Measurements from ENCODE around the gene TRAK1.

The TRAK1 gene

DNA sequence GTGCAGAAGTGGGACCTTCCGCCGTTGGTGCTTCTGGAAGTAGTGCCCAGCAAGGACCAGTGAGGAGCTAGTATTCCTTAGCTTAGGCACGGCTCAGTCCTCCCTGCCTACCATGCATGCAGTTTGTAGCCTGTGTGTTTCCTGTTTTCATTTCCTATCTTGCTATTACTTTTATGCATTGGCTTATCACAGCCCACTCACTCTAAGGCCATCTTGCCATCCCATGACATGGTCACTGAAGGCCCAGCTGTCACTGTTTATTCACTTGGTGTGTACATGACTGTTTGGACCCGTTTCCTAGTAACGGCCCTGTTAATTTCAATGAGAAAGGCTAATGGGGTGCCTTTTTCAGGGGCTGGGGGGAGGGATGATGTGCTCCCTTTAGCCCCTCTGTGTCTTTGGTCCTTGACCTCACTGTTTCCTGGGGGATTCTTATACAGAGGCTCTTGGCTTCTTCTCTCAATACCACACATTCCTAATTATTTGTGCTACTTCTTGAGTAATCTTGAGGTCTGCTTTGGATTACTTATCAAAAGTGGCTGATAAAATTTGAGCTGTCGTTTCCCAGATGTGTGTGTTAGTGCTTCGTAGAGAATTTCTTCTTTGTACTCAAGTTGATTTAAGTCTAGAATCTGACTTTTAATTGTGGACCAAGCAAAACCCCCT, 24.5 kb upstream of the TRAK1 start:
- Histone ChIP-seq H3K27me3 (ENCODE audit: control insufficient read depth in 2 of 2, insufficient read depth in 2 of 2, low read length in 2 of 2) (no peaks in the 10 kb centered on the region), H3K4me1 (ENCODE audit: control insufficient read depth in 2 of 2, insufficient read depth in 2 of 2, low read length in 2 of 2) (peaks cover 22 to 47% of the 10 kb centered on the region in 2 donors), H3K27ac (ENCODE audit: low read depth in 2 of 2, low read length in 2 of 2) (peak overlapping the region; percentile 62 to 69), H3K9me3 (ENCODE audit: control insufficient read depth in 2 of 2, low read length in 2 of 2) (no peaks in the 10 kb centered on the region), H3K4me3 (ENCODE audit: low read length in 2 of 2) (peak overlapping the region in 1 of 2 donors; percentile 5), H3K9ac (ENCODE audit: low read depth in 1 of 2, low read length in 2 of 2) (no peak overlapping the region), H3K36me3 (ENCODE audit: control insufficient read depth in 2 of 2, insufficient read depth in 2 of 2, low read length in 2 of 2) (no peaks in the 10 kb centered on the region)

DNA sequence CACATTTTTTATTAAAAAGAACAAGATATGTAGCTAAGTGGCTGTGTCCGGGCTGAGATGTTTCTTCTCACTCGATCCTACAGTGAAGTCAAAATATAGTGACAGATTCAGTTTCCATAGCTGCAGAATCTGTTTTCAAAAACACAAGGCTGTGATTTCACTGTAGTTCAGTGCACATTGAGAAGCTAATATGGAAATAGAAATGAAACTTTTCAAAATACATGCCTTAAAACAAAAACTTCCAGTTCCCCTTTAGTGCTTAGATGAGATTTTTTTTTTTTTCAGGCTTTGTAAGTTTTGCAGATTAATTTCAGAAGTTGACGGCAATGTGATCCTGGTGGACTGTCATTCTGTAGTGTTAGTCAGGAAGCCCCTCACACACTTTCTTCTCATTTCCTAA, 23.8 kb upstream of the TRAK1 start:
- Histone ChIP-seq H3K9me3 (ENCODE audit: control insufficient read depth in 2 of 2, low read length in 2 of 2) (no peaks in the 10 kb centered on the region), H3K27ac (ENCODE audit: low read depth in 2 of 2, low read length in 2 of 2) (peak overlapping the region; percentile 62 to 69), H3K4me1 (ENCODE audit: control insufficient read depth in 2 of 2, insufficient read depth in 2 of 2, low read length in 2 of 2) (peaks cover 25 to 49% of the 10 kb centered on the region in 2 donors), H3K27me3 (ENCODE audit: control insufficient read depth in 2 of 2, insufficient read depth in 2 of 2, low read length in 2 of 2) (no peaks in the 10 kb centered on the region), H3K36me3 (ENCODE audit: control insufficient read depth in 2 of 2, insufficient read depth in 2 of 2, low read length in 2 of 2) (no peaks in the 10 kb centered on the region), H3K4me3 (ENCODE audit: low read length in 2 of 2) (peak overlapping the region in 1 of 2 donors; percentile 13), H3K9ac (ENCODE audit: low read depth in 1 of 2, low read length in 2 of 2) (no peak overlapping the region)

- H3K4me1 ChIP-seq (ENCODE audit: control insufficient read depth in 2 of 2, insufficient read depth in 2 of 2, low read length in 2 of 2) = peaks cover 37 to 53% of the 10 kb centered on the region in 2 donors
Measured at GRCh38 chr3:42068303-42069088, 22.7 kb upstream of the TRAK1 start.

DNA sequence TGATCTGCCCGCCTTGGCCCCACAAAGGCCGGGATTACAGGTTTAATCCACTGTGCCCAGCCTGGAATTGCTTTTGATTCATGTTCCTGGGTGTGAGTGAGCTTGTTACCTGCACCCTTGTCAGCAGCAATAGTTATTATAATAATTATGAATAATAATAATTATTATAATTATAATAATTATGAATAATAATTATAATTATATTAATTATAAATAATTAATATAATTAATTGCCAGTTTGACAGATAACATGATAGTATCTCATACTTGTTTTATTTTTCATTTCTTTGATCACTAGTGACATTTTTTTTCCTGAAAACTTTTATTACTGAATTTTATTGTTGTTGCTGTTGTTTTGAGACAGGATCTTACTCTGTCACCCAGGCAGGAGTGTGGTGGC, 21.1 kb upstream of the TRAK1 start:
- peak overlapping the region; percentile 84 to 96 for H3K27ac ChIP-seq (ENCODE audit: low read depth in 2 of 2, low read length in 2 of 2)
- no peaks in the 10 kb centered on the region for H3K9me3 ChIP-seq (ENCODE audit: control insufficient read depth in 2 of 2, low read length in 2 of 2)

More at GRCh38 chr3:42068303-42069088, 22.7 kb upstream of the TRAK1 start:
- Histone ChIP-seq H3K4me3 (ENCODE audit: low read length in 2 of 2) (no peak overlapping the region), H3K9ac (ENCODE audit: low read depth in 1 of 2, low read length in 2 of 2) (no peak overlapping the region), H3K27ac (ENCODE audit: low read depth in 2 of 2, low read length in 2 of 2) (peak overlapping the region; percentile 62 to 69), H3K27me3 (ENCODE audit: control insufficient read depth in 2 of 2, insufficient read depth in 2 of 2, low read length in 2 of 2) (no peaks in the 10 kb centered on the region), H3K36me3 (ENCODE audit: control insufficient read depth in 2 of 2, insufficient read depth in 2 of 2, low read length in 2 of 2) (no peaks in the 10 kb centered on the region), H3K9me3 (ENCODE audit: control insufficient read depth in 2 of 2, low read length in 2 of 2) (no peaks in the 10 kb centered on the region)

DNA sequence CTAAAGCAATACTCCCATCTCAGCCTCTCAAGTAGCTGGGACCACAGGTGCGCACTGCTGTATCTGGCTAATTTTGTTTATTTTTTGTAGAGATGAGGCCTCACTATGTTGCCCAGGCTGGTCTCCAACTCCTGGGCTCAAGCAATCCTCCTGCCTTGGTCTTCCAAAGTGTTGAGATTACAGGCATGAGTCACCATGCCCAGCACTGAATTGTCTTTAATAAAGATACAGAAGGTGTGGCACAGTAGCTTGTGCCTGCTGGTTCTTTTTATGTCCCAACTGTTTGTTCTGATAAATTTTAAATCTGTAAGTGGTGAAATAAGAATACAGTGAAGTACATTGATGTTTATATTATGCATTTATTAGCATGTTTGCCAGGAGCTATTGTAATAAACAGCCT, 20.6 kb upstream of the TRAK1 start:
- H3K9ac ChIP-seq (ENCODE audit: low read depth in 1 of 2, low read length in 2 of 2) = peak overlapping the region; percentile 49 to 64
- peak overlapping the region; percentile 84 to 96 for H3K27ac ChIP-seq (ENCODE audit: low read depth in 2 of 2, low read length in 2 of 2)
- H3K4me3 ChIP-seq (ENCODE audit: low read length in 2 of 2) = peak overlapping the region in 1 of 2 donors; percentile 29
- no peaks in the 10 kb centered on the region for H3K9me3 ChIP-seq (ENCODE audit: control insufficient read depth in 2 of 2, low read length in 2 of 2)
- peaks cover 37 to 56% of the 10 kb centered on the region in 2 donors for H3K4me1 ChIP-seq (ENCODE audit: control insufficient read depth in 2 of 2, insufficient read depth in 2 of 2, low read length in 2 of 2)
- H3K27me3 ChIP-seq (ENCODE audit: control insufficient read depth in 2 of 2, insufficient read depth in 2 of 2, low read length in 2 of 2) = no peaks in the 10 kb centered on the region
- H3K36me3 ChIP-seq (ENCODE audit: control insufficient read depth in 2 of 2, insufficient read depth in 2 of 2, low read length in 2 of 2) = no peaks in the 10 kb centered on the region

More for the DNA sequence above, 21.1 kb upstream of the TRAK1 start:
- H3K4me3 ChIP-seq (ENCODE audit: low read length in 2 of 2) = peak overlapping the region in 1 of 2 donors; percentile 29
- no peaks in the 10 kb centered on the region for H3K36me3 ChIP-seq (ENCODE audit: control insufficient read depth in 2 of 2, insufficient read depth in 2 of 2, low read length in 2 of 2)
- H3K4me1 ChIP-seq (ENCODE audit: control insufficient read depth in 2 of 2, insufficient read depth in 2 of 2, low read length in 2 of 2) = peaks cover 37 to 56% of the 10 kb centered on the region in 2 donors
- peak overlapping the region in 1 of 2 donors; percentile 32 for H3K9ac ChIP-seq (ENCODE audit: low read depth in 1 of 2, low read length in 2 of 2)
- no peaks in the 10 kb centered on the region for H3K27me3 ChIP-seq (ENCODE audit: control insufficient read depth in 2 of 2, insufficient read depth in 2 of 2, low read length in 2 of 2)

DNA sequence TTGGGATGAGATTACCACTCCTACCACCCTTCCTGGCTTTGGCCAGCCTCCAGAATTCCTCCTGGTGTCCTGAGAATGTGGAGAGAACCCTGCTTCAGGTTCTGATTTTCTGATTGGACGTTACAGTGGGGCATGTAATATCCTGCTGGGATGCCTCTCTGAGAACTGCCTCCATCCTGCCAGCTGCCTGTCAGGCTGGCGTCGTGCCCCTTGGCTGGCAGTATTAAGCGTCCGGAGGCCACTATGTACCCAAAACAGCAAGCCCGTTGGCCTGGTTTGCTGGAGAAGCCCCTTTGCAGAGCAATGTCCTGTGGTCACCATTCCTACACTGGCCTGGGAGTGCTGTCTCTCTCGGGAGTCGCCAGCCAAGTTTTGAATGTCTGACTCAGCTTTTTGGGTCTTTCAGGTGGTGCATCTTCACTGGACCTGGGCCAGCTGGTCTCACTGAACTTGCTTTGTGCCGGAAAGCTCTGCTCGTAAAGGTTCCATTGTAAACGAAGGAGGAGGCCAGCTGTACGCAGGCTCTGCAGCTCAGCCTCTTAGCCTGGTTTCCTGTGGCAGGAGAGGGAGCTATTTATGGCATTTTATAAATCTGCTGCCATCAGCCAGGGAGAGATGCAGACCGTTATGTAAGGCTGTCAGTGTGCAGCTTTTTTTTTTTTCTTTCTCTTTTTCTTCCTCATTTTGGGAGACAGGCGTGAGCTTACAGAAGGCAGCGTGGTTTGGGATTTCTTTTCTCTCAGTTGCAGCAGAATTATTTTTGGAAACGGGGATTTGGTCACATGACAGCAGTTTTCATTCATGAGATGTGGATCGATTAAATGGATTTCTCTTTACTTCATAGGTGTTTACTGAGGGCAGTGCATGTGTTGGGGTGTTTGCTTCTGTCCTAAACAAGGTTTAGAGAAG, 19.0 kb upstream of the TRAK1 start:
- Histone ChIP-seq H3K36me3 (ENCODE audit: control insufficient read depth in 2 of 2, insufficient read depth in 2 of 2, low read length in 2 of 2) (no peaks in the 10 kb centered on the region), H3K4me3 (ENCODE audit: low read length in 2 of 2) (peak overlapping the region in 1 of 2 donors; percentile 29), H3K27me3 (ENCODE audit: control insufficient read depth in 2 of 2, insufficient read depth in 2 of 2, low read length in 2 of 2) (no peaks in the 10 kb centered on the region), H3K9me3 (ENCODE audit: control insufficient read depth in 2 of 2, low read length in 2 of 2) (no peaks in the 10 kb centered on the region), H3K4me1 (ENCODE audit: control insufficient read depth in 2 of 2, insufficient read depth in 2 of 2, low read length in 2 of 2) (peaks cover 37 to 46% of the 10 kb centered on the region in 2 donors), H3K27ac (ENCODE audit: low read depth in 2 of 2, low read length in 2 of 2) (peak overlapping the region; percentile 84 to 96), H3K9ac (ENCODE audit: low read depth in 1 of 2, low read length in 2 of 2) (peak overlapping the region; percentile 52)

DNA sequence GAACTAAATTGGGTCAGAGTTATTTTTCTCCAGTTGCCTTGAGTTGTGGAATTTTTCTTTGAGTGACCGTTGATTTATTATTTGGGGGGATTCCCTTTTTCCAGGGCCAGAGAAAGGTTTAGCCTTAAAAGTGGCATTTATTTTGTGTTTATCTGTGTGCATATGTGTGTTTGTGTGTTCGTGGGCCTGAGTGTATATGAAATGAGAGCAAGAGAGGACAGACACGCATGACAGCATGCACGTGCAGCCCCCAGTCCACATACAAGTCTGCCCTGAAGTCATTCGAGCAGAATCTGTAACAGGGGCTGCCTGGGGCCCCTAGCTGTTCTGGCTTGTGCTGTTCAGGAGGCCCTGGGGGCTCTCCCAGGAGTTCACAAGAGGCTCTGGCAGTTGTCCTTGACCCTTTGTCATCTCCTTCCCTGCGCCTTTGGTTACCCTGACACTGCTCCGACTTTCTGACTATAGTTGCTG, 18.3 kb upstream of the TRAK1 start:
- H3K36me3 ChIP-seq (ENCODE audit: control insufficient read depth in 2 of 2, insufficient read depth in 2 of 2, low read length in 2 of 2) = no peaks in the 10 kb centered on the region
- H3K27me3 ChIP-seq (ENCODE audit: control insufficient read depth in 2 of 2, insufficient read depth in 2 of 2, low read length in 2 of 2) = no peaks in the 10 kb centered on the region
- peak overlapping the region; percentile 84 to 96 for H3K27ac ChIP-seq (ENCODE audit: low read depth in 2 of 2, low read length in 2 of 2)
- H3K4me3 ChIP-seq (ENCODE audit: low read length in 2 of 2) = no peak overlapping the region
- H3K9me3 ChIP-seq (ENCODE audit: control insufficient read depth in 2 of 2, low read length in 2 of 2) = no peaks in the 10 kb centered on the region
- H3K4me1 ChIP-seq (ENCODE audit: control insufficient read depth in 2 of 2, insufficient read depth in 2 of 2, low read length in 2 of 2) = peaks cover 37 to 44% of the 10 kb centered on the region in 2 donors
- H3K9ac ChIP-seq (ENCODE audit: low read depth in 1 of 2, low read length in 2 of 2) = peak overlapping the region in 1 of 2 donors; percentile 52

- Histone ChIP-seq H3K9me3 (ENCODE audit: control insufficient read depth in 2 of 2, low read length in 2 of 2) (no peaks in the 10 kb centered on the region), H3K36me3 (ENCODE audit: control insufficient read depth in 2 of 2, insufficient read depth in 2 of 2, low read length in 2 of 2) (no peaks in the 10 kb centered on the region), H3K27me3 (ENCODE audit: control insufficient read depth in 2 of 2, insufficient read depth in 2 of 2, low read length in 2 of 2) (no peaks in the 10 kb centered on the region), H3K4me1 (ENCODE audit: control insufficient read depth in 2 of 2, insufficient read depth in 2 of 2, low read length in 2 of 2) (peaks cover 30 to 45% of the 10 kb centered on the region in 2 donors), H3K4me3 (ENCODE audit: low read length in 2 of 2) (no peak overlapping the region), H3K9ac (ENCODE audit: low read depth in 1 of 2, low read length in 2 of 2) (no peak overlapping the region), H3K27ac (ENCODE audit: low read depth in 2 of 2, low read length in 2 of 2) (no peak overlapping the region)
Measured at GRCh38 chr3:42077785-42078184, 13.4 kb upstream of the TRAK1 start.

DNA sequence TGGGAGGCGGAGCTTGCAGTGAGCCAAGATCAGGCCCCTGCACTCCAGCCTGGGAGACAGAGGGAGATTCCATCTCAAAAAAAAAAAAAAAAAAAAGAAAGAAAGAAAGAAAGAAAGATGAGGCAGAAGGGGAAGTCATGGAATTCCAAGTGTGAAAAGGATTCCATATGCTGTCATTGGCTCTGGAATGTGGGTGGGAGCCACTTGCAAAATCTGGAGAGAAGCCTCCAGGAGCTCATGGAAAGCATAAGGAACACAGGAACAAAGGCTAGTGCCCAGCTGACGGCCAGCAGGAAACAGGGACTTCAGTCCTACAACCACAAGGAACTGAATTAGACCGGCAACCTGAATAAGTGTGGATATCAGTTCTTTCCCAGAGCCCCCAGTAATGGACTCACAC, 12.5 kb upstream of the TRAK1 start:
- H3K27ac ChIP-seq (ENCODE audit: low read depth in 2 of 2, low read length in 2 of 2) = peak overlapping the region in 1 of 2 donors; percentile 80
- H3K4me3 ChIP-seq (ENCODE audit: low read length in 2 of 2) = no peak overlapping the region
- peaks cover 23 to 38% of the 10 kb centered on the region in 2 donors for H3K4me1 ChIP-seq (ENCODE audit: control insufficient read depth in 2 of 2, insufficient read depth in 2 of 2, low read length in 2 of 2)
- no peaks in the 10 kb centered on the region for H3K27me3 ChIP-seq (ENCODE audit: control insufficient read depth in 2 of 2, insufficient read depth in 2 of 2, low read length in 2 of 2)
- H3K9ac ChIP-seq (ENCODE audit: low read depth in 1 of 2, low read length in 2 of 2) = no peak overlapping the region
- no peaks in the 10 kb centered on the region for H3K9me3 ChIP-seq (ENCODE audit: control insufficient read depth in 2 of 2, low read length in 2 of 2)
- no peaks in the 10 kb centered on the region for H3K36me3 ChIP-seq (ENCODE audit: control insufficient read depth in 2 of 2, insufficient read depth in 2 of 2, low read length in 2 of 2)

Data from mucosa of rectum (tissue), 2 donors.